RKO (cell line): ENCODE data around the gene STK11.
A peak's percentile ranks its signal among the peaks of the same experiment; 100 is the strongest.
"Not testable (repeated sequence)": the region's sequence is repeated elsewhere in the genome, so short reads cannot be mapped to it uniquely, and the experiment has no call there.

Experiments
- DNase-seq: peaks from one replicate; pipeline ENCODE4 v3.0.0-alpha.2; 2016; ENCODE audit warnings: low spot score

Gene STK11

DNA sequence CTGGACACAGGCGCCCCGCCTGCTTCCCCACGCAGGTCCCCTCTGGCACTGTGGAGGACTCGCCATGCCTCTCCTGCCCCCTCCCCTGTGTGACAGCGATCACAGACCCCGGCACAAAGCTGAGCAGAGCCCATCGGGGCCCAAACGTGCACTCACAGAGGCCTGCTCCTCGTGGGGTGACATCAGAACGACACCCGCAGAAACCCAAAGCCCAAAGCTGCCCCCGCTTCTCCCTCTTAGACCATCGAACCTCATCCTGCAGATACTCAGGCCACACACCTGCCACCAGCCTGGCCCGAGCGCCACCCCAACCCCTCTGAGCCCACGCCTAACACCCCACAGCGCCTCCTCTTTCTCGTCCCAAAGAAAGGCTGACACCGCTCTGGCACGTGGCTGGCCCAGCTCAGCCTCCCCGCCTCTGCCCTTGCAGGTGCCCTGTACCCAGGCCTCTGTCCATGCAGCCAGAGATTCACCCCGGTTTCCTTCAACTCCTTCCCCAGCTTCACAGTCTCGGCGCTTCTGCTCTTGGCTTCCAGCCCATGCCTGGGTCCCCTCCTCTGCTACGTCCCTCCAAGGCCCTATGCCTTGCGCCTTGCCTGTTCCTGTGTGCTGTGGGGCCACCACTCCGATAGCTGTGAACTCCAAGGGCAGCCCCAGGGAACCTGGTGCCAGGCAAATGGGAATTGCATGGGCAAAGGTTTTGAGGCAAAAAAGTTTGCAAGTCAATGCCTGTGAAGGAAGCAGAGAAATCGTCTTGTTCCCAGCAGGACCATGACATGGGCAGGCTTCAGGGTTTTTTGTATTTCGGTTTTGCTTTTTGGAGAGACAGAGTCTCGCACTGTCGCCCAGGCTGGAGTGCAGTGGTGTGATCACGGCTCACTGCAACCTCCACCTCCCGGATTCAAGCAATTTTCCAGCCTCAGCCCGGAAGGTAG, 33.1 kb downstream of the STK11 start:
- DNase-seq: no peak

DNA sequence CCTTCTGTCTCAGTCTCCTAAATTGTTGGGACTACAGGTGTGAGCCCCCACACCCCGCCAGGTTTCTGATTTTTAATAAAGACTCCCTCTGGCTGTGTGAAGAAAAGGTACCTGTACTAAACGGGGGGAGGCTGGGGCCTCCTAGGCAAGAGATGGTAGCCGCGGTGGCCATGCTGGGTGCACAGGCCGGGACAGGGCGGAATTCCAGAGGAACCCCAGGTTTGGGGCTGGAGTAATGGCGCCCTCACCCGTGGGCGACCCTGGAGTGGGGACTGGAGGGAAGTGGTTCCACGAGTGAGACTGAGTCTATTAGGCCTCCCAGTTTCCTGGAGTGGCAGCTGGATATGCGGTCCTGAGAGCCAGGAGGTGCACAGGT, 33.8 kb downstream of the STK11 start:
- no peak for DNase-seq

DNA sequence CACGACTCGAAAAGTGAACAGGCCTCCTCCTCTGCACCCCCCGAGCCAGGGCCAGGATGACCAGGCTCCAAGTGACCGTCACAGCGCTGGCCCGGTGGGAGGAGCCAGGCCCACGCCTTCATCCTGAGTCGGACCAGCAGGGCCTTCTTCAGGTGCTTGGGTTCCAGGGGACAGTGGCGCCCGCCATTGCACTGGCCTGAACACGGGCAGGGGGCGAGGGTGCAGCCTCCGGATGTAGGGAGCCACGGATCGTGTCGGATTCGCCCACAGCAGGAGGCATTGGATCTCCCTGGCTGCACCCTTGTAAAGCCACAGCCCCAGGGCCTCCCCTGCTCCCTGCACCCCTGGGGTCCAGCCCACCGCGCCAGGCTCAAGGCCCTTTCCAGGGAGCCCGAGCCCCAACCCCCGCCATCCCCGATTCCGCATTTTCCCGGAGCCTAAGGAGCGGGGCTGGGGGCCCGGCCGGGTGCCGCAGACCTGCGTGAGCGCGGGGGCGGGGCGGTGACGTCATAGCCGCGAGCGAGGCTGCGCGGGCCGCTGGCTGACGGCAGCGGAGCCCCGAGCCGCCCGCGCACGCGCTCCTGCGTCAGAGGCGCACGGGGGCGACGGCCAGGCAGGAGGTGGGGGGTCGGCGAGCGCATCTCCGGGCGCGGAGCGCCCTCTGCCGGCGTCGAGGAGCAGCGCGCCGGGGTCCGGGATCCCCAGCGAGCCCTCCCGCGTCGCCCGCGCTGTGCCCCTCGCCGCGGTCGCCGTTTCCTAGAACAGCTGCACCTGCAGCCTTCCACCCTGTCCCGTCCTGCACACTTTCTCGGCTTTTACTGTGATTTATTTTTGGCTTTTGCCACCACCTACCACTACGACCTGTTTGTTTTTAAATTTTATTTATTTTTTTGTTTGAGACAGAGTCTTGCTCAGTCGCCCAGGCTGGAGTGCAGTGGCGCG, 34.5 kb downstream of the STK11 start:
- peak; percentile 91 for DNase-seq

DNA sequence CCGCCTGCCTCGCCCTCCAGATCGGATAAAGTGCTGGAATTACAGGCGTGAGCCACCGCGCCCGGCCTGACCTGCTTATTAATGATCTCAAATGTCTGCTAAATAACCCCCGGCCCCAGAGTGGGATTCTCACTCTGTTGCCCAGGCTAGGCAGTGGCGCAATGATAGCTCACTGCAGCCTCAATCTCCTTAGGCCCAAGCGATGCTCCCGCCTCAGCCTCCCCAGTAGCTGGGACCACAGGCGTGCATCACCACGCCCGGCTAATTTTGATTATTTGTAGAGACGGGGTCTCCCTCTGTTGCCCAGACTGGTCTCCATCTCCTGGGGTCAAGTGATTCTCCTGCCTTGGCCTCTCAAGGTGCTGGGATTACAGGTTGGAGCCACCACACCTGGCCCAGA, 35.3 kb downstream of the STK11 start:
- no peak for DNase-seq

DNA sequence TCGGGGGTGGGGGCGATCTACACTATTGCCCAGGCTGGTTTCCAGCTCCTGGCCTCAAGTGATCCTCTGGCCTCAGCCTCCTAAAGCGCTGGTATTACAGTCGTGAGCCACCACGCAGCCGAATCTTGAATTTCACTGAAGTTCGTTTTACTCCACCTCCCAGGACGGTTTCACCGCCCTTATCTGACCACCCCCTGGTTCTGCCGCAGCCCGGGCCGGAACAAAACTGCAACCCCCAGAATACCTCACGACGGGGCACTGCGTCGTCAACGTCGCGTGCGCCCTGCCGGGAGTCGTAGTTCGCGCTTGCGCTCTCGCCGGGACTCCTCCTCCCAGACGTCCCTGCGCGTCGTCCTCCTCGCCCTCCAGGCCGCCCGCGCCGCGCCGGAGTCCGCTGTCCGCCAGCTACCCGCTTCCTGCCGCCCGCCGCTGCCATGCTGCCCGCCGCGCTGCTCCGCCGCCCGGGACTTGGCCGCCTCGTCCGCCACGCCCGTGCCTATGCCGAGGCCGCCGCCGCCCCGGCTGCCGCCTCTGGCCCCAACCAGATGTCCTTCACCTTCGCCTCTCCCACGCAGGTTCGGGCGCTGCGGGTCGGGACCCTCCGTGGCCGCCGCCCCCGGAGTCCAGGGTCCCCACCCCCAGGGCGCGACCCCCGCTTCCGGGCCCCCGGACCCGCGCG, 36.0 kb downstream of the STK11 start, which contains the start of gene ATP5F1D:
Gene ATP5F1D (plus strand): TSS at position 335 of the 679 bp plus-strand sequence. CDS start 100 bp downstream, at position 435.
- peak; percentile 96 for DNase-seq

DNA sequence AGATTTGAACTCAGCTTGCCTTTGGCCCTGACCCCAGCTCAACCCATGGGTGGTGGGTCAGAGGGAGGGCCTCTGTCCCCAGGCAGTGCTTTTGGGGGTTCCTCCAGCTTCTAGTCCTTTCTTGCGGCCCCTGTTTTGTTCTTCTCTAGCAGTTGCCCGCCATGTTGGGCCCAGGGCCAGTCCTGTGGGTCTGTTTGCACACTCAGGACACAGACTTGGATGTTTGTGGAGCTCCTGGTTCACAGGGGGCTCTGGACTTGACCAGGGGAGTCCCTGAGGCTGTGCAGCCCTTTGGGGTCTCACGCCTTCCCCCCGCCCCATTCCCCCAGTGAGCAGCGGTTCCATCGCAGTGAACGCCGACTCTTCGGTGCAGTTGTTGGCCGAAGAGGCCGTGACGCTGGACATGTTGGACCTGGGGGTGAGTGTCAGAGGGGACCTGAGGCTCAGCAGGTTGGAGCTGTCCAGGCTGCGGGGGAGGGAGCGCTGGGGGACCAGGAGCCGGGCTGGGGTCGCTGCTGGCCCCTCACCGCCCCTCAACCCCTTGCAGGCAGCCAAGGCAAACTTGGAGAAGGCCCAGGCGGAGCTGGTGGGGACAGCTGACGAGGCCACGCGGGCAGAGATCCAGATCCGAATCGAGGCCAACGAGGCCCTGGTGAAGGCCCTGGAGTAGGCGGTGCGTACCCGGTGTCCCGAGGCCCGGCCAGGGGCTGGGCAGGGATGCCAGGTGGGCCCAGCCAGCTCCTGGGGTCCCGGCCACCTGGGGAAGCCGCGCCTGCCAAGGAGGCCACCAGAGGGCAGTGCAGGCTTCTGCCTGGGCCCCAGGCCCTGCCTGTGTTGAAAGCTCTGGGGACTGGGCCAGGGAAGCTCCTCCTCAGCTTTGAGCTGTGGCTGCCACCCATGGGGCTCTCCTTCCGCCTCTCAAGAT, 38.5 kb downstream of the STK11 start:
- DNase-seq: peak; percentile 77

DNA sequence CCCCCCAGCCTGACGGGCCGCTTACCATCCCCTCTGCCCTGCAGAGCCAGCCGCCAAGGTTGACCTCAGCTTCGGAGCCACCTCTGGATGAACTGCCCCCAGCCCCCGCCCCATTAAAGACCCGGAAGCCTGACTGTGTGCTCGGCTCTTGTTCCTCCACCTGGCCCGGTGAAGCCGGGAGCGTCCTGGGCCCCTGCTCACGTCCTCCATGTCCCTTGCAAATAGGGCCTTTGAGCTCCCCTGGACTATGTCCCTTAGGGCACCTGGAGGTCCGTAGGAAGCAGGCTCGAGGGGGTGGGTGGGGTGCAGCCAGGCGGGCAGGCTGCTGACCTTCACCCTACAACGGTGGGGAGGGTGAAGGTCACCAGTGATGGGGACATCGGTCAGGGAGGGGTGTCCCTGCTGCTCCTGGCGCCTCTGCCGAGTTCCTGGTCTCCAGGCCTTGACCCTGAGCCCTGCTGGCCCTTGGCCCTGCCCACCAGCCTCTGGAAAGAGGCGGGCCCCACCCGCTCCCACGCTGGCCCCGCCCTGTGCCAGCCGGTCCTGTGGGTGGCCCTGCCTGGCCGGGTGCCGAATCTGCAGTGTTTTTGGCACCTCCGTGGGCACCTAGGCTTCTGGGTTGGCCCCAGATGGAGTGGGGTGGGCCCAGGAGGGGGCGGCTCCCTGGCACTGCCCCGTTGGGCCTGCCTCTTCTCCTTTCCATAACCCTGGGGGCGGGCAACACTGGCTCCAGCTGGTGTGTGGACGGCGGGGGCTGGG, 39.3 kb downstream of the STK11 start:
- DNase-seq: no peak

DNA sequence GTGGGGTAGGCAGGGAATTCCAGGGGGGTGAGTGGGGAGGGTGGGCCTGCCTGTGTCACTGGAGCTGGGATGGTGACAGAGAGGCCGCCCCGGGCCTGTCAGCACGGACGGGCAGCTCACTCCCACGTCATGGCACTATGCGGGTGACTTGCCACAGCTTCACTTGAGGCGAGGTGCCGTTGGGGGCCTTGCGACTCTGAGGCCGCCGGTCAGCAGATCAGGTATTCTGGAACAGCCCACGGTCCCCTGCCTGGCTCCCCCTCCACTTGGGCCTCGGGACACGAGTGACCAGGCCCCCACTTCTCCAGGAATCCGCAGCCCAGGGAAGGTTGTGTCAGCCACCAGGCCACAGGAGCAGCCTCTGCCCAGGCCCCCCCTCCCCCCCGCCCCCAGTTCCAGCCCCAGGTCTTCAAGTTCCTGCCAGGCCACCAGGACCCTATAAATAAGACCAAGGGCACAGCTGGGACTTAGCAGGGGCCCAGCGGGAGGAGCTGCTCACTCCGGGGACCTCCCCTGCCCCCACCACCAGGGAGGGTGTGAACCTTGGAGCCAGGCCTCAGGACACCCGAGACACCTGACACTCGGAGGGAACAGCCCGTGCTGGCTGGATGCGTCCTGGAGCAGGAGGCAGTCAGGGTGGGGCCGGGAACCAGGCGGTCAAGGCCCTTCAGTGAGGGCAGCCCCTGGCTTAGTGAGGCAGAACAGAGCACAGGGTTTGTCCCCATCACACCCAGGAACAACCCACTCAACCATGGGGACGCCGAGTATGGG, 40.1 kb downstream of the STK11 start:
- no peak for DNase-seq

DNA sequence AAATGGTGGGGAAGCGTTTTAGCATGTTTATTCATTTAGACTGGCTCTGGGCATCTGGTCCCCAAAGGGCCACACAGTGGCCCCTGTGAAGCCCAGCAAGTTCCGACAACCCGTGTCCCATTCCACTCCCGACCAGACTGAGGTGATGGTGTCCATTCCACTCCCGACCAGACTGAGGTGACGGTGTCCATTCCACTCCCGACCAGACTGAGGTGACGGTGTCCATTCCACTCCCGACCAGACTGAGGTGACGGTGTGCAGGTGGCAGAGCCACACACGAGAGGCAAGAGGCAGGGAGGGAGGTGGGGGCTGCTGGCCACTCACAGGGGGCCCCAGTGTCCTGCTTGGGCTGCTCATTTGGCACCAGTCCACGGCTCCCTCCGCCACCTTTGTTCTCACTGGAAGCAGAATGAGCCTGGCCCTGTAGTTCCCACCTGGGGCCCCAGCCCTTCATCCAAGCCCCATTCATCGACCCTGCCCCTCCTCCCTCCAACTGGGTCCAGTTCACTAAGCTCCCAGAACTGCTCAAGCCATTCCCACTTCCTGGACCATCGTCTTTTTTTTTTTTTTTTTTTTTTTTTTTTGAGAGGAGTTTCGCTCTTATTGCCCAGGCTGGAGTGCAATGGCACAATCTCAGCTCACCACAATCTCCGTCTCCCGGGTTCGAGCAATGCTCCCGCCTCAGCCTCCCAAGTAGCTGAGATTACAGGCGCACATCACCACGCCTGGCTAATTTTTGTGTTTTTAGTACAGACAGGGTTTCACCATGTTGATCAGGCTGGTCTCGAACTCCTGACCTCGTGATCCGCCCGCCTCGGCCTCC, 40.9 kb downstream of the STK11 start:
- not testable (repeated sequence) for DNase-seq

DNA sequence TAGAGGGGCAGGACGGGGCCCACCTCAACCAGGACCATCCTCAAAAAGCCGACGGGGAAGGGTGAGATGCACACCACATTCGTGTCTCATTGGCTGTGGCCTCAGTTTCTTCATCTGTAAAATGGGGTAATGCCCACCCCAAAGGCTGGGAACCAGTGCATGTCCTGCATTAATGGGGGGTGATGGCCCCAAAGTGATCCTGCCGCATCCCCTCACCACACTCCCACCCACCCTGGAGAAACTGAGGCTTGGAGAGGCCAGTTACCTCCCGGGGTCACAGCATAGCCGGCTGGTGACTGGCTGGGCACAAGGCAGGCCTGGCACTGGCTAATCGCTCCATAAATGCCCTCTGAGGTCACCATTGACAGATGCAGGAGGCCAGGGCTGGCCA, 42.2 kb downstream of the STK11 start:
- no peak for DNase-seq

DNA sequence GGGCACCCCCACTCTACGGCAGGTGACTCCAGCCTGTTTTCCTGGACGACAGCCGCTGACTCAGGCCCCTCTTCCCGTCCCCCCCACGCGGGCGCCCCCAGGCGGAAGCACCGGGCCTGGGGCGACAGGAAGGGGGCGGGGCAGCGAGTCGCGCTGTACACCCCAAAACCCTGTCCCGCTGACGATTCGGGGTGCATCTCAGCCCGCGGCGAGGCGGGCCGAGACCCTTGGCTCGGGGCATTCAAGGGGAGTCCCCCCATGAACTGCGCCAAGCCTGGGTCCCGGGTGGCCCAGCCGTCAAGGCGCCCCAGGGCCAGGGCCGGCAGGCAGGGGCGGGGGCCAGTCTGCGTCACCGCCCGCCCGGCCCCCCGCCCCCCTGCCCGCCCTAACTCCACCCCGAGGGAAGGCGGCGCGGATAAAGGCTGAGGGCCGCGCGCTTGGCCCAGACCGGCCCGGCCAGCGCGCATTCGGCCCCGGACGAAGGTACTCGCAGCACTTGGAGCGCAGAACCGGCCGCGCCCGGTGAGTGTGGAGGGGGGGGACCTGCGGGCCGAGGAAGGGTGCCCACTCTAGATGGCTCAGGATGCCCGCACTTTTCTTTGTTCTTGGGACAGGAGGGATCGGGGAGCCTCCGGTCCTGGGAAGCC, 42.7 kb downstream of the STK11 start, which contains the start of gene MIDN:
Gene MIDN (plus strand): TSS at position 445 of the 647 bp plus-strand sequence. CDS start 1,714 bp downstream, outside the sequence.
- DNase-seq: peak; percentile 93

DNA sequence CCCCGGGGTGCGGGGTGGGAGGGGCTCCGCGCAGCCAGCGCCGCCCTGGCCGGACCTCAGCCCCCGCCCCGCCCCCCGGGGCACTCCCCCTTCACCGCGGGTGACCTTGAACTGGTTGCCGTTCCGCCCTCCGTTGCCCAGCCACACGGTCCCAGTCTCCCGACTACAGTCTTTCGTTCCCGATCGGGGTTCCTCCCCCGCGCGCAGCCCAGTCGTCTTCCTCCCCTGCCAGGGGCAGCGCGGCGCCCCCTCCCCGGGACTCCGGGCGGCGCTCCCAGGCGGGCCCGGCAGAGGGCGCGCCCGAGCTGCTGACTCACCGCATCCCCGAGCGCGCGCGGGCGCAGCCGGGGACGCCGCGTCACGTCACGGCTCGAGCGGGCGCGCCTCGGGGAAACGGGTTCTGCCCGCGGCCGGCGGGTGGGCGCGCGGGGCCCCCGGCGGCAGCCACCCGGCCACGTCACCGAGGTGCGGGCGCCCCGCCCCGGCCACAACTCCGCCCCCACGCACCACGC, 43.3 kb downstream of the STK11 start:
- peak; percentile 79 for DNase-seq

DNA sequence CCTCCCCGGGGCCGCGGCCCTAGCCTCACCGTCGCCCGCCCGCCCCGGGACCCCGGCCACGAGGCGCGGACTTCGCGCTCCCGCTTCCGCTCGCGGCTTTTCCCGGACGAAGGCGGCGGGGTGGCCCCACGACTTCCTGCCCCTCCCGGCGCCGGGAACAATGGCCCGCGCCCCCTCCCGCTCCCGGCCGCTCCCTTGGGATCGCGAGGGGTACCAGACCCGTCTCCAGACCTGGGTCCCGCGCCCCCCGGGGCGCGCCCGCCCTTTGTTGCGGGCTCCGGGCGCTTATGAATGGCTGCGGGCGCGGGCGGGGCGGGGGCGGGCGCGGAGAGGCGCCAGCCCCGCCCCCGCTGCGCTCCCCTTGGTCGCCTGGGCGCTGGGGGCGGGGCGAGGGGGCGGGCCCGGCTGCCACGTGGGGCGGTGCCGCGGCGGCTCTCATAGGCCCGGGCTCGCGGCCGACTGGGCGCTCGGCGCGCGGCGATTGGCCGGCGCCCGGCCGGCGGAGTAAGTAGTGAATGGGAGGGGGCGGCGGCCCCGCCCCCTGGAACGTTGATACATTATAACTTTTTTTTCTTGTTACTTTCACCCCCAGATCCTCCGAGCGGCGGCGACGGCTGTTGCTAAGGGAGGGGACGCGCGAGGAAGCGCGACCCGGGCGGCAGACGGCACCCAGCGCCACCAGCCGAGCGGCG, 43.9 kb downstream of the STK11 start:
- peak; percentile 96 for DNase-seq

DNA sequence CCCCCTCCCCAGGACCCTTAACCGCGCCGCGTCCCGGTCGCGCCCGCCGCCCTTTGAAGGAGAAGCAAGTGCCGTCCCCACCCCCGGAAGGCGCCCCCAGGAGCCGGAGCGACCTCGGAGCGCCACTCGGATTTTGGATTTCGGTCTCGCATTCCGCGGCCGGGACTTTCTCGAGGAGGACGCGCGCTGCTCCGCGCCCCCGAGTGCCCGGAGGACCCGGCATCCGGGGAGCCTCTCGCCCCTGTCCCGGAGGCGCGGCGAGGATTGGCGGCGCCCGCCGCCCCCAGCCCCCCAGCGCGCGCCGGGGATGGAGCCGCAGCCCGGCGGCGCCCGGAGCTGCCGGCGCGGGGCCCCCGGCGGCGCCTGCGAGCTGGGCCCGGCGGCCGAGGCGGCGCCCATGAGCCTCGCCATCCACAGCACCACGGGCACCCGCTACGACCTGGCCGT, 44.4 kb downstream of the STK11 start:
- no peak for DNase-seq

DNA sequence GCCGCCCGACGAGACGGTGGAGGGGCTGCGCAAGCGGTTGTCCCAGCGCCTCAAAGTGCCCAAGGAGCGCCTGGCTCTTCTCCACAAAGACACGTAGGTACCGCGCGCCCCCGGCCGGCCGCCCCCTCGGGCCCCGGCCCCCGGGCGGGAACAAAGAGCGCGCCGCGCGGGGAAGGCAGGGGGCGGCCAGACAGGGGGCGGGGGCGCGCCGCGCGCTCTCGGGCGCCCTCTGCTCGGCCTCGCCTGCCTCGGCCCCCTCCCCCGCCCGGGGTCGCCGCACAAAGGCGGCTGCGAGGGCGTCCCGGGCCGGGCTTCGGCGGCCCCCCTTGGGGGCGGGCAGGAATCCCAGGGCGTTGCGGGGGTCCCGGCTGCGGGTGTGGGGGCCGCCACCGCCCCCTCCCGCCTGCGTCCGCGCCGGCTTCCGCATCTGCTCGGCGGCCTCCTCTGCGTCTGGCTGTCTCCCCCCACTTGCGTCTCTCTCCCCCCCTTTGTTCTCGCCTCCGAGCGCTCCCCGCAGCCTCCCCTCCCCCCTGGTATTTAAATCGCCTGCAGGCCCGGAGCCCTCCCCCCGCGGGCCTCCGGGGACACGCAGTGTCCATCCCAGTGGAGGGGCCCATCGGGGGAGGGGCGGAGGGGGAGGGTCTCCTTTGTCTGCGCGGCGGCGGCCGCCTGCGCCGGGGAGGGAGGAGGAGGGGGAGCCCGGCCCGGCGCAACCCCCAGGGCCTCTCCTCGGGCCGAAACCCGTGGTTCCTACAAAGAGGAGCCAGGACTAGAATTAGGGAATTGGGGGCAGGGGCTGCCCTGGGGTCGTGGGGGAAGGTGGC, 45.1 kb downstream of the STK11 start:
- peak; percentile 53 for DNase-seq
